Stimulated activated CD8-positive, alpha-beta memory T cell treated with anti-CD3 and anti-CD28 coated beads, Interleukin-7, amount 100 ng/mL, for 4 hours (primary cell): Measurements from ENCODE around the gene HDAC7.

Source experiments
- DNase-seq, 2 donors: peaks; one replicate each; pipeline ENCODE4 v3.0.0-alpha.2; 2020; ENCODE audit warnings: low read depth in 2 of 2

The HDAC7 gene

GRCh38 chr12:47779301-47779942 lies 40.3 kb downstream of the HDAC7 start:
- DNase-seq: peak; percentile 80 to 87

GRCh38 chr12:47778881-47779280 lies 40.8 kb downstream of the HDAC7 start:
- no peak for DNase-seq

GRCh38 chr12:47777741-47778558 lies 41.8 kb downstream of the HDAC7 start:
- DNase-seq: no peak

- DNase-seq: no peak
Measured at GRCh38 chr12:47777151-47777550, 42.6 kb downstream of the HDAC7 start.

GRCh38 chr12:47776471-47777143 lies 43.1 kb downstream of the HDAC7 start:
- no peak for DNase-seq

GRCh38 chr12:47775100-47775911 lies 44.4 kb downstream of the HDAC7 start:
- no peak for DNase-seq

GRCh38 chr12:47774663-47775062 lies 45.0 kb downstream of the HDAC7 start:
- DNase-seq: no peak

GRCh38 chr12:47773858-47774580 lies 45.7 kb downstream of the HDAC7 start:
- no peak for DNase-seq

GRCh38 chr12:47773062-47773857 lies 46.4 kb downstream of the HDAC7 start, which contains the start of gene SLC48A1:
Gene SLC48A1, plus strand, starts transcription at chr12:47773238. Its CDS starts 67 bp downstream, at chr12:47773305.
- peak; percentile 16 to 69 for DNase-seq

- DNase-seq: no peak
Measured at GRCh38 chr12:47772738-47773061, 47.0 kb downstream of the HDAC7 start.

- DNase-seq: no peak
Measured at GRCh38 chr12:47772094-47772660, 47.5 kb downstream of the HDAC7 start.

- no peak for DNase-seq
Measured at GRCh38 chr12:47771304-47771703, 48.4 kb downstream of the HDAC7 start.

GRCh38 chr12:47770086-47770726 lies 49.5 kb downstream of the HDAC7 start:
- no peak for DNase-seq

- DNase-seq: no peak
Measured at GRCh38 chr12:47769234-47770085, 50.2 kb downstream of the HDAC7 start.

- no peak for DNase-seq
Measured at GRCh38 chr12:47768323-47768811, 51.3 kb downstream of the HDAC7 start.

- peak; percentile 47 to 55 for DNase-seq
Measured at GRCh38 chr12:47767216-47767724, 52.4 kb downstream of the HDAC7 start.

GRCh38 chr12:47766502-47767215 lies 53.0 kb downstream of the HDAC7 start:
- DNase-seq: no peak
